Vagina (tissue), 2 donors: Measurements from ENCODE around the gene FADS6.

Experiments
- POLR2AphosphoS5 ChIP-seq, 2 donors: sonication (generic); formaldehyde crosslinking; IDR thresholded peaks; one replicate each; pipeline ENCODE4 v1.9.0; 2017; ENCODE audit warnings: antibody characterized with exemption in 2 of 2, mild to moderate bottlenecking in 2 of 2, low read depth in 1 of 2; ENCODE audit not compliant: insufficient read depth in 1 of 2
- TF ChIP-seq, protein P1 (sequence below), 3 experiments: fragments of 450-650 bp in 2 of 3; fragments of 200-600 bp in 1 of 3; sonication (generic) in 1 of 3; IDR thresholded peaks; one replicate each; pipeline ENCODE4 v1.5.1; 2017 to 2019; ENCODE audit warnings: antibody characterized with exemption in 3 of 3, mild to moderate bottlenecking in 2 of 3, moderate library complexity in 2 of 3

DNA sequence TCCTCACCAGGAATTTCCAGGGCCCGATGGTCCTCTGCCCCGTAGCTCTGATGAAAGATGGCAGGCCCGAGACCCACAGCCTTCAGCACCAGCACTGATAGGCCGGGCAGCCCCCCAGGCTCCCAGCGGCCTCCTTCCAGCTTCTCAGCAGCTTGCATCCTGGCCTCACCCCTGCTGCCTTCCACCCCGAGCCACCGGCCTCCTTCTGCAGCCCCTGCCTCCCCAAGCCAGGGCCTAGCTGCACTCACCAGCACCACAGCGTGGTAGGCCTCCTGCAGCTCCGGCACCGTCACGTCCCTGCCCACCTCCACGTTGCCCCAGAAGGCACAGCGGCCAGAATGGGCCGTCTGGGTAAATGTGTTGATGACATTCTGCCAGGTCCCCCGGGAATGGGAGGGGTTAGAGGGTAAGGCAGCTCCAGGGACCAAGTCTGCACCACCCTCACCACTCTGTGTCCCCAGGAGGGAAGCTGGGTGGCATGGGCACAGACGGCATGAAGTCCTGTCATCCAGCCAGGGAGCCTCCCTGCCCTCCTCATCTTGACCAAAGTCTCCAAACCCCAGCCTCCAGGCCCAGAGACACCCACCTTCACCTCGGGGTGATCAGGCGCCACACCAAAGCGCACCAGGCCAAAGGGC, 27.1 kb downstream of the FADS6 start:
- TF ChIP-seq, protein P1, sequence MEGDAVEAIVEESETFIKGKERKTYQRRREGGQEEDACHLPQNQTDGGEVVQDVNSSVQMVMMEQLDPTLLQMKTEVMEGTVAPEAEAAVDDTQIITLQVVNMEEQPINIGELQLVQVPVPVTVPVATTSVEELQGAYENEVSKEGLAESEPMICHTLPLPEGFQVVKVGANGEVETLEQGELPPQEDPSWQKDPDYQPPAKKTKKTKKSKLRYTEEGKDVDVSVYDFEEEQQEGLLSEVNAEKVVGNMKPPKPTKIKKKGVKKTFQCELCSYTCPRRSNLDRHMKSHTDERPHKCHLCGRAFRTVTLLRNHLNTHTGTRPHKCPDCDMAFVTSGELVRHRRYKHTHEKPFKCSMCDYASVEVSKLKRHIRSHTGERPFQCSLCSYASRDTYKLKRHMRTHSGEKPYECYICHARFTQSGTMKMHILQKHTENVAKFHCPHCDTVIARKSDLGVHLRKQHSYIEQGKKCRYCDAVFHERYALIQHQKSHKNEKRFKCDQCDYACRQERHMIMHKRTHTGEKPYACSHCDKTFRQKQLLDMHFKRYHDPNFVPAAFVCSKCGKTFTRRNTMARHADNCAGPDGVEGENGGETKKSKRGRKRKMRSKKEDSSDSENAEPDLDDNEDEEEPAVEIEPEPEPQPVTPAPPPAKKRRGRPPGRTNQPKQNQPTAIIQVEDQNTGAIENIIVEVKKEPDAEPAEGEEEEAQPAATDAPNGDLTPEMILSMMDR (IDR thresholded peaks at IDR 0.05): no peak
- no peak for TF ChIP-seq POLR2AphosphoS5 (IDR thresholded peaks at IDR 0.05; ENCODE audit: insufficient read depth in 1 of 2, low read depth in 1 of 2)
